NCI-H2227 (cell line): ENCODE data around the gene CRELD2.

Experiments used
- DNase-seq: peaks from one replicate; lab custom pipeline; 2025; ENCODE audit not compliant: unreplicated experiment; lab: John Stamatoyannopoulos, UW

Gene CRELD2

GRCh38 chr22:49910229-49911155 is 7.9 kb upstream of the CRELD2 start:
- DNase-seq: no peak

GRCh38 chr22:49911881-49912625 is 6.4 kb upstream of the CRELD2 start:
- DNase-seq: no peak

GRCh38 chr22:49913026-49913425 is 5.4 kb upstream of the CRELD2 start:
- no peak for DNase-seq

GRCh38 chr22:49913446-49913845 is 5.0 kb upstream of the CRELD2 start:
- no peak for DNase-seq

- DNase-seq: no peak
Measured at GRCh38 chr22:49914256-49914655, 4.2 kb upstream of the CRELD2 start.

- DNase-seq: no peak
Measured at GRCh38 chr22:49915610-49916009, 2.8 kb upstream of the CRELD2 start.

- no peak for DNase-seq
Measured at GRCh38 chr22:49916831-49917230, 1.6 kb upstream of the CRELD2 start.

GRCh38 chr22:49918911-49919881 is 762 bp downstream of the CRELD2 start:
- DNase-seq: no peak

- no peak for DNase-seq
Measured at GRCh38 chr22:49920859-49921258, 2.4 kb downstream of the CRELD2 start.

GRCh38 chr22:49921508-49922278 is 3.3 kb downstream of the CRELD2 start:
- DNase-seq: no peak

GRCh38 chr22:49922484-49922883 is 4.0 kb downstream of the CRELD2 start:
- no peak for DNase-seq

GRCh38 chr22:49922926-49923325 is 4.5 kb downstream of the CRELD2 start:
- DNase-seq: no peak

GRCh38 chr22:49923445-49923844 is 5.0 kb downstream of the CRELD2 start:
- DNase-seq: no peak

GRCh38 chr22:49924113-49924833 is 5.8 kb downstream of the CRELD2 start:
- no peak for DNase-seq

- no peak for DNase-seq
Measured at GRCh38 chr22:49925525-49926128, 7.2 kb downstream of the CRELD2 start.

GRCh38 chr22:49926916-49927315 is 8.5 kb downstream of the CRELD2 start:
- no peak for DNase-seq

- no peak for DNase-seq
Measured at GRCh38 chr22:49927483-49928184, 9.2 kb downstream of the CRELD2 start.

- no peak for DNase-seq
Measured at GRCh38 chr22:49928185-49928495, 9.7 kb downstream of the CRELD2 start.
